Adrenal gland (tissue), 12 donors: ENCODE measurements around the gene SP4. TPM values are rescaled to one million over a fixed set of nuclear protein-coding genes. Genes with fewer than 3 reads are reported as not detected.

Experiments
- DNase-seq, 7 donors: peaks; one replicate each; pipeline ENCODE4 v3.0.0-alpha.2; 2019 to 2020
- H3K27ac ChIP-seq, 5 donors: fragments of 200-600 bp; sonication (generic) in 4 of 5; 1 replicate in 3 of 5; 2 replicates in 2 of 5; pipeline versions ENCODE4 v1.5.1 to v1.8.0; 2016 to 2020; ENCODE audit warnings: mild to moderate bottlenecking in 1 of 5
- H3K27me3 ChIP-seq: fragments of 200-600 bp; 2 replicates; pipeline ENCODE4 v1.8.0; 2021
- H3K36me3 ChIP-seq, 2 donors: fragments of 200-600 bp; replicated peaks in 1 of 2; 1 replicate in 1 of 2; 2 replicates in 1 of 2; pipeline versions ENCODE4 v1.5.1 to v1.8.0; 2018 to 2022
- H3K4me1 ChIP-seq, 2 donors: fragments of 200-600 bp; replicated peaks in 1 of 2; 1 replicate in 1 of 2; 2 replicates in 1 of 2; pipeline versions ENCODE4 v1.5.1 to v1.8.0; 2018 to 2021
- H3K4me3 ChIP-seq, 4 donors: fragments of 200-600 bp; sonication (generic) in 3 of 4; one replicate each; pipeline ENCODE4 v1.5.1; 2016 to 2018
- H3K9me3 ChIP-seq, 3 donors: fragments of 200-600 bp; sonication (generic) in 1 of 3; replicated peaks in 1 of 3; 1 replicate in 2 of 3; 2 replicates in 1 of 3; pipeline versions ENCODE4 v1.5.1 to v1.8.0; 2016 to 2021
- CTCF ChIP-seq, 6 experiments: fragments of 450-650 bp in 4 of 6; fragments of 200-600 bp in 2 of 6; sonication (generic) in 1 of 6; IDR thresholded peaks; 1 replicate in 5 of 6; 2 replicates in 1 of 6; pipeline versions ENCODE4 v1.5.1 to v1.8.0; 2016 to 2021; ENCODE audit warnings: antibody characterized with exemption in 6 of 6, mild to moderate bottlenecking in 2 of 6, moderate library complexity in 1 of 6
- POLR2A ChIP-seq, 2 donors: fragments of 450-650 bp; IDR thresholded peaks; one replicate each; pipeline ENCODE4 v1.6.1; 2017; ENCODE audit warnings: antibody characterized with exemption in 2 of 2, mild to moderate bottlenecking in 2 of 2, moderate library complexity in 1 of 2
- WGBS, 4 donors: extraction: QIAGEN DNeasy Blood & Tissue Kit in 2 of 4; methylation state at CpG; one replicate each; pipeline versions ENCODE4 v1.1.5 to v1.1.7; 2013 to 2017; 5-methylcytosine and 5-hydroxymethylcytosine counted together
- intact Hi-C, 2 donors: fragments of 100-400 bp; cut with DNase I; formaldehyde crosslinking; loops; one replicate each; pipeline versions ENCODE4 v1.14.1 to v1.15.0; 2022 to 2023
- polyA plus RNA-seq, 3 donors: library from polyadenylated mRNA; stranded (reverse); fragments of 200-250 nt in 2 of 3; fragments of 350-450 nt in 1 of 3; fragmentation: Illumina TruSeq in 1 of 3; extraction: RNeasy Lipid Tissue Mini Kit (QIAGEN cat#74804) in 1 of 3; gene quantifications; one replicate each; pipeline ENCODE4 v1.2.3, GENCODE V29; 2013 to 2014
- total RNA-seq, 9 donors: library from RNA; depleted of rRNA in 4 of 9; stranded (reverse); fragments of >200 nt in 4 of 9; fragments of 120-200 nt in 1 of 9; fragmentation: NEBNext Ultra II Directional in 1 of 9; extraction: Animal tissue kit (Norgen Biotek cat#: 25700) in 1 of 9; gene quantifications; one replicate each; pipeline versions ENCODE4 v1.1.0 to v1.2.4, GENCODE V29; 2013 to 2023
- donor health status: healthy with polysubstance abuse.
- donor health status: Bipolar disorder and iron deficiency.
- donor health status: DM: yes; HTN: yes; CAD: no.
- donor health status: DM: no; HTN: no; CAD: no.
- donor health status: DM: no; HTN: no; CAD: no.
- donor health status: DM: yes; HTN: yes; CAD: no.

The SP4 gene
- total and polyA plus RNA-seq, 12 donors: 1.8 to 11.2 (median 6.0) TPM

GRCh38 chr7:21454906-21455305 is 27.0 kb downstream of the SP4 start:
- no peak overlapping the region for H3K27ac ChIP-seq
- no peaks in the 10 kb centered on the region for H3K27me3 ChIP-seq
- 95 to 100% (median 100%) methylated on average over 1 of the region's 1 CpG; no CpG with 5 or more reads in 1 of the 4 donors for WGBS, 4 donors
- TF ChIP-seq CTCF (IDR thresholded peaks at IDR 0.05) (no peak), POLR2A (IDR thresholded peaks at IDR 0.05) (no peak)
- H3K36me3 ChIP-seq: no peaks in the 10 kb centered on the region
- no peak overlapping the region for H3K4me3 ChIP-seq
- H3K4me1 ChIP-seq: no peaks in the 10 kb centered on the region
- intact Hi-C loops: no loop called here
- H3K9me3 ChIP-seq: no peaks in the 10 kb centered on the region
- no peak for DNase-seq

- no peak overlapping the region for H3K27ac ChIP-seq
- no peak overlapping the region for H3K4me3 ChIP-seq
- intact Hi-C loops: no loop called here
- no peaks in the 10 kb centered on the region for H3K27me3 ChIP-seq
- no peaks in the 10 kb centered on the region for H3K9me3 ChIP-seq
- 96 to 99% (median 98%) methylated on average over 9 to 26 of the region's 26 CpGs for WGBS, 4 donors
- TF ChIP-seq CTCF (IDR thresholded peaks at IDR 0.05): no peak
- no peak for TF ChIP-seq POLR2A (IDR thresholded peaks at IDR 0.05)
- H3K36me3 ChIP-seq: no peaks in the 10 kb centered on the region
- DNase-seq: no peak
- H3K4me1 ChIP-seq: no peaks in the 10 kb centered on the region
Measured at GRCh38 chr7:21461282-21461681, 33.4 kb downstream of the SP4 start.

GRCh38 chr7:21462081-21462480 is 34.2 kb downstream of the SP4 start:
- intact Hi-C loops: no loop called here
- H3K4me3 ChIP-seq: no peak overlapping the region
- WGBS, 4 donors: 82 to 91% (median 88%) methylated on average over 3 of the region's 3 CpGs
- no peak for TF ChIP-seq POLR2A (IDR thresholded peaks at IDR 0.05)
- no peak for TF ChIP-seq CTCF (IDR thresholded peaks at IDR 0.05)
- no peaks in the 10 kb centered on the region for H3K9me3 ChIP-seq
- H3K4me1 ChIP-seq: no peaks in the 10 kb centered on the region
- H3K27me3 ChIP-seq: no peaks in the 10 kb centered on the region
- no peaks in the 10 kb centered on the region for H3K36me3 ChIP-seq
- no peak overlapping the region for H3K27ac ChIP-seq
- no peak for DNase-seq

- H3K27me3 ChIP-seq: no peaks in the 10 kb centered on the region
- H3K36me3 ChIP-seq: no peaks in the 10 kb centered on the region
- TF ChIP-seq POLR2A (IDR thresholded peaks at IDR 0.05) (no peak), CTCF (IDR thresholded peaks at IDR 0.05) (no peak)
- H3K4me3 ChIP-seq: no peak overlapping the region
- no peaks in the 10 kb centered on the region for H3K9me3 ChIP-seq
- H3K4me1 ChIP-seq: no peaks in the 10 kb centered on the region
- H3K27ac ChIP-seq: no peak overlapping the region
- no peak for DNase-seq
- 84 to 91% (median 85%) methylated on average over 4 of the region's 4 CpGs for WGBS, 4 donors
- intact Hi-C loops: no loop called here
Measured at GRCh38 chr7:21463524-21463923, 35.6 kb downstream of the SP4 start.
